NCI-H2171 (cell line): ENCODE measurements around the gene ZNF316.
"Not testable (repeated sequence)": the region's sequence is repeated elsewhere in the genome, so short reads cannot be mapped to it uniquely, and the experiment has no call there.

Source experiments
- DNase-seq: peaks from one replicate; lab custom pipeline; 2025; lab: John Stamatoyannopoulos, UW

ZNF316 gene

GRCh38 chr7:6647080-6647479, 10.0 kb downstream of the ZNF316 start:
- DNase-seq, result no peak

GRCh38 chr7:6647541-6647940, 10.4 kb downstream of the ZNF316 start:
- DNase-seq, result no peak

DNA sequence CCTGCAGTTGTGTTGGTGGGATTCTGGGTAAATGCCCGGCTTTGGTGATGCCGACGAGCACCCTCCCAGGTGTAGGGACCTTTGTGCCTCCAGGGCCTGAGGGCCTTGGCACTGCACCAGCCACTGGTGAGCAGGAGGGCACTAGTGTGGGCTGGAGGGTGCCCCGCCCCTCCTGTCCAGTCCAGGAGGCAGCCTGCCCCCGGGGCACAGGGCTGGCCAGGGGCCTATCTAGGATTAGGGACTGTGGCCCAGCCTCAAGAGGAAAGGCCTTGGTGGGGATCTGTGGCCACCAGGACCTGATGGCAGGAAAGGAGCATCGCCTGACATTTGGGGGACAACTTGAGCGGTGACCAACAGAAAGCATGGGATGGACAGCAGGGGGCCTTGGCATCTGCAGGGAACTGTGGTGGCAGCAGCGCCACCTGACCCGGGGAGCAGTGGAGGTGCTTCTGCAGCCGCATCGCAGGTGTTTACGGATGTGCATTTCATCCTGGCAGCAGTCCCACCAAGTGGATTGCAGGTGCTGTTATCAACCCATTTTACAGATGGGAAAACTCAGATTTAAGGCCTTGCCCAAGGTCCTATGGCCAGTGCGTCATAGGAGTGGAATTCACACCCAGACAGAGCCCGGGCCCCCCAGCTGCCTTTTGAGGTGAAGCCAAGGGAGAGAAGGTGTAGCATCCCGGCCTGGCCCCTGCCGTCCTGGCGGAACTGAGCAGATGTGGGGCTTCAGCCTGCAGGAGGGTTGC, 11.1 kb downstream of the ZNF316 start:
- DNase-seq, result no peak

- no peak for DNase-seq
These were observed 11.6 kb downstream of the ZNF316 start for GRCh38 chr7:6648815-6649104.

- DNase-seq, result no peak
These were observed 12.3 kb downstream of the ZNF316 start for GRCh38 chr7:6649241-6649961.

- no peak for DNase-seq
These were observed 13.0 kb downstream of the ZNF316 start for GRCh38 chr7:6650086-6650485.

DNA sequence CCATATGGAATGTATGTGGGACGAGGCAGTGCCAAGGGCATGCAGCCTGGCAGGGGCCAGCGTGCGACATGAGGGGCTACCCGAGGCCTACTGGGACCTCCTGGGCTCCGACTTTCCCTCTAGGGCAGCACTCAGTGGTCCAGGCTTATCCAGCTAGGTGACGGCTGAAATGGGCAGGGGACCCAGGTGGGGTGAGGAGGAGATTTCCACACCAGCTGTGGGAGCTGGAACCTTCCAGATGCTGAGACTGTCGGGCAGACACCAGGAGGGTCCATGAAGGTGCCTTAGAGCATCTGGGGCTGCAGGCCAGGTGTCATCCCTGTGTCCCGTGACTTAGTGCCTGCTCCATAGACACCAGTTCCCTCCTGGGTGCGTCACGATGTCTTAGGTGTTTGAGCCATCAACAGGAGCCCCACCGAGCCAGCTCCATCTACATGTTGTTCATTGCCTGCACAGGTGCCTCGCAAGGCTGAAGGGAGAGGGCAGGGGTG, 13.4 kb downstream of the ZNF316 start:
- DNase-seq, result no peak

DNA sequence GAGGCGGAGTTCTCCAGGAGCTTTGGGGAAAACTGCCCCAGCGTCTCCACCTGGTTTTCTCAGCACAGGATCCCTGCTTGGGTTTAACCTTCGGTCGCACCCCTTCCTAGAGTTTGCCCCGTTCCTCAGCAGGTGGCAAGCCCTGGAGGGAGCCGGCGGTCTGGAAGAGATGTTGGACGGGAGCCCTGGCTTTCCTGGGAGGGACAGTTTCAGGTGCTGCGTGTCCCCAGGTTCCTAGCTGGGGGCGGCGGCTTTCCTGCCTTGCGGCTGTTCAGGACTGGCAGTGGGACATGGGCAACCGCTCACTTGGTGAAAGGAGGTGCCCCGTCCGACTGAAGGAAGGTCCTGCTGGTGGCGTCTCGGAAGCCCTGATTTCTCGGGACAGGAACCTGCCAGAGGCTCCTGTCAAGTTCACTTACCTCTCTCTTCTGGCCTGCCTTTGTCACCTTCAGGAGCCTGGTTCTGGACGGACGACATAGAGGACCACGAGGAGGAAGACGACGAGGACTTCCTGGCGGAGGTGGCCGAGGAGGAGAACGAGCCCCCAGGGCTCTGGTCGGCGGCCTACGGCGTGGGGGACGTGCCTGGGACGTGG, 14.8 kb downstream of the ZNF316 start:
- no peak for DNase-seq

- no peak for DNase-seq
These were observed 15.4 kb downstream of the ZNF316 start for GRCh38 chr7:6652446-6653011.

DNA sequence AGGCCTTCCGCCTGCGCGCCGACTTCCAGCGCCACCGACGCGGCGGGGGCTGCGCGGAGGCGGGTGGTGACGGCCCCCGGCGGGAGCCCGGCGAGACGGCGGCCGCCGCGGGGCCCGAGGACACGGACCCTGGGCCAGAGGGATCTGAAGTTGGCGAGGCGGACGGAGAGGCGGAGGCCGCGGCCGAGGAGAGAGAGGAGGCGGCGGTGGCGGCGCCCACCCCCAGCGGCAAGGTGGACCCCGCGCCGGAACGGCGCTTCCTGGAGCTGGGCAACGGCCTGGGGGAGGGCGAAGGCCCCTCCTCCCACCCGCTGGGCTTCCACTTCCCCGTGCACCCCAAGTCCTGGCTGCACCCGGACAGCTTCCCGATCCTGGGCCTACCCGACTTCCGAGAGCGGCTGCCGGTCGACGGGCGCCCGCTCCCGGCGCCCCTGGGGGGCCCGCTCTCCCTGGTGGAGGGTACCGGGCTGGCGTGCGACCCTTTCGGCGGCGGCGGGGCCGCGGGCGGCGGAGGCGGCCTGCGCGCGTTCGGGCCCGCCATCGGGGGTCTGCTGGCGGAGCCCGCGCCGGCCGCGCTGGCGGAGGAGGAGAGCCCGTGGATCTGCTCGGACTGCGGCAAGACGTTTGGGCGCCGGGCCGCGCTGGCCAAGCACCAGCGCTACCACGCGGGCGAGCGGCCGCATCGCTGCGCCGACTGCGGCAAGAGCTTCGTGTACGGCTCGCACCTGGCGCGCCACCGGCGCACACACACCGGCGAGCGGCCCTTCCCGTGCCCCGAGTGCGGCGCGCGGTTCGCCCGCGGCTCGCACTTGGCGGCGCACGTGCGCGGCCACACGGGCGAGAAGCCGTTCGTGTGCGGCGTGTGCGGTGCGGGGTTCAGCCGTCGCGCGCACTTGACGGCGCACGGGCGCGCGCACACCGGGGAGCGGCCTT, 16.2 kb downstream of the ZNF316 start:
- no peak for DNase-seq

DNA sequence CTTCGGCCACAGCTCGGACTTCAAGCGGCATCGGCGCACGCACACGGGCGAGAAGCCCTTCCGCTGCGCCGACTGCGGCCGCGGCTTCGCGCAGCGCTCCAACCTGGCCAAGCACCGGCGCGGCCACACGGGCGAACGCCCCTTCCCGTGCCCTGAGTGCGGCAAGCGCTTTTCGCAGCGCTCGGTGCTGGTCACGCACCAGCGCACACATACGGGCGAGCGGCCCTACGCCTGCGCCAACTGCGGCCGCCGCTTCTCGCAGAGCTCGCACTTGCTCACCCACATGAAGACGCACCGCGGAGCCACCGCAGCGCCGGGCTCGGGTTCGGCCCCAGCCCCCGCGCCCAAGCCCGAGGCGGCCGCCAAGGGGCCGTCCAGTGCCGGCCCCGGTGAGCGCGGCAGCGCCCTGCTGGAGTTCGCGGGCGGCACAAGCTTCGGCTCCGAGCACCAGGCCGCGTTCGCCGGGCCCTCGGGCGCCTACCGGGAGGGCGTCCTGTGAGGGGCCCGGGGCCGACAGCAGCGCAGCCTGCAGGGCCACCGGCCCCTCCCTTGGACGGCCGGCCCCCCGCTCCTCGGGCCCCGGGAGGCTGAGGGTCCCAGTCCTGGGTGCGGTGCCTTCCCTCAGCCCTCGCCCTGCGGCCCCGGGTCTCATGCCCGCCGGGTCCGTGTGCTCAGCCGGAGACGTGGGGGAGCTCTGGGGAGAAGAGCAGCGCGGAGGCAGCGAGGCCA, 17.2 kb downstream of the ZNF316 start:
- no peak for DNase-seq

GRCh38 chr7:6654842-6655610, 17.9 kb downstream of the ZNF316 start:
- no peak for DNase-seq

GRCh38 chr7:6655636-6656385, 18.7 kb downstream of the ZNF316 start:
- no peak for DNase-seq

- no peak for DNase-seq
These were observed 19.3 kb downstream of the ZNF316 start for GRCh38 chr7:6656413-6656812.

- no peak for DNase-seq
These were observed 21.7 kb downstream of the ZNF316 start for GRCh38 chr7:6658618-6659345.

- DNase-seq, result not testable (repeated sequence)
These were observed 33.7 kb downstream of the ZNF316 start for GRCh38 chr7:6670851-6671250.

DNA sequence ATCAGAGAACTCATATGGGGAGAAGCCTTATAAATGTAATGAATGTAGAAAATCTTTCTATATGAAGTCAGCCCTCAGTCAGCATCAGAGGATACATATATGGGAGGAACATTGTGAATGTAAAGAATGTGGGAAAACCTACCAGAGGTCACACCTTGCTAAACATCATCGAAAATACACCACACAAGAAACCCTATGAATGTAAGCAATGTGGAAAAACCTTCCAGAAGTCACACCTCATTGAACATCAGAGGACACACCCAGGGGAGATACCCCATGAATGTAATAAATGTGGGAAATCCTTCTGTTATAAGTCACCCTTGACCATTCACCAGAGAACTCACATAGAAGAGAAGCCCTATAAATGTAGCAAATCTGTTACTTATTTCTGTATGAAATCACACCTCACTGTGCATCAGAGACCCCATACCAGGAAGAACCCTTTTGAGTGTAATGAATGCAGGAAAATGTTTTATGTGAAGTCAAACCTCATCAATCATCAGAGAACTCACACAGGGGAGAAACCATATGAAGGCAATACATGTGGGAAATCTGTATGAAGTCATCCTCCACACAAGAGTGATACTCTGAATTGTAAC, 38.8 kb downstream of the ZNF316 start:
- no peak for DNase-seq

DNA sequence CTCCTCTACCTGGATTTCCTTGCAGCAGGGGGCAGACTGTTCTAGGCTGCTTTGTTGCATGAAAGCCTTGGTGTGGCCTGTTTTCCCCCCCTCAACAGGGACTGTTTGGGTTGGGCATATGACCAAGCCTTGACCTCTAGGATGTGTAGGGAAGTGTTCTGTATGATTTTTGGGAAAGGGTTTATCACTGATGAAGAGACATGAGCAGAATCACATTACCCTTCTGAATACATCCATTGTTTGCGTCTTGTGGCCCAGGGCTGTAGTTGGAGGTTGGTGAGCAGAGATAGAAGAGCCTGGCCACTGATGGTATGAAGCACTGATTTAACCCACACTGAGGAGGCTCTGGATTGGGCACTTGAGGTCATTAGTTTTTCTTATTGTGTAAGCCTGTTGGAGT, 43.0 kb downstream of the ZNF316 start:
- DNase-seq, result no peak

GRCh38 chr7:6691103-6691502, 54.0 kb downstream of the ZNF316 start:
- DNase-seq, result no peak
